NAMALWA (cell line): ENCODE measurements around the gene UTRN.
A peak's percentile ranks its signal among the peaks of the same experiment; 100 is the strongest.

ENCODE experiments used
- DNase-seq: peaks from one replicate; pipeline ENCODE4 v3.0.0-alpha.2; 2015; ENCODE audit warnings: low spot score

The UTRN gene

DNA sequence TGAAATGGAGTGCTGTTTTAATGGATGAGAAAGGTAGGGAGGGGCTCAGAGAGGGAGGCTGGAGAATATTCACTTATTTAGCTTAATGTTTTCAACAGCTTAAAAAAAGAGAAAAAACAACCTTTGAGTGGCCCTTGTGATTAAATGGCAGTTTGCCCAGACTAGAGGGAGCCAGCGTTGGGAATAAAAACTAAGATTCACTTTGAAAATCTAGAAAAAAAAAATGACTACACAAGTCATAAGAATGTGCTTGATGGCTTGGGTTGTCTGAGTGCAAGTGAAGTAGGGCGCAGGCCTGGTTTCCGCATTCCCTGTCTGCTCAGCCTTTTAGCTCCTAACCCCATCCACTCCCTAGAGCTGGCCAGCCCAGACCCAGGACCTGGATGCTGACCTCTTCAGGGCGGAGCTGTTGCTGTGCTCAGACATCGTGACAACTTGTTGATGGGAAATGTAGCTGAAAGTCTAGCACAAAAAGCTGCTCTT, 28.9 kb downstream of the UTRN start:
- DNase-seq: no peak

- DNase-seq: no peak
Observed at GRCh38 chr6:144314562-144314961, 29.4 kb downstream of the UTRN start.

- no peak for DNase-seq
Observed at GRCh38 chr6:144315226-144315980, 30.3 kb downstream of the UTRN start.

DNA sequence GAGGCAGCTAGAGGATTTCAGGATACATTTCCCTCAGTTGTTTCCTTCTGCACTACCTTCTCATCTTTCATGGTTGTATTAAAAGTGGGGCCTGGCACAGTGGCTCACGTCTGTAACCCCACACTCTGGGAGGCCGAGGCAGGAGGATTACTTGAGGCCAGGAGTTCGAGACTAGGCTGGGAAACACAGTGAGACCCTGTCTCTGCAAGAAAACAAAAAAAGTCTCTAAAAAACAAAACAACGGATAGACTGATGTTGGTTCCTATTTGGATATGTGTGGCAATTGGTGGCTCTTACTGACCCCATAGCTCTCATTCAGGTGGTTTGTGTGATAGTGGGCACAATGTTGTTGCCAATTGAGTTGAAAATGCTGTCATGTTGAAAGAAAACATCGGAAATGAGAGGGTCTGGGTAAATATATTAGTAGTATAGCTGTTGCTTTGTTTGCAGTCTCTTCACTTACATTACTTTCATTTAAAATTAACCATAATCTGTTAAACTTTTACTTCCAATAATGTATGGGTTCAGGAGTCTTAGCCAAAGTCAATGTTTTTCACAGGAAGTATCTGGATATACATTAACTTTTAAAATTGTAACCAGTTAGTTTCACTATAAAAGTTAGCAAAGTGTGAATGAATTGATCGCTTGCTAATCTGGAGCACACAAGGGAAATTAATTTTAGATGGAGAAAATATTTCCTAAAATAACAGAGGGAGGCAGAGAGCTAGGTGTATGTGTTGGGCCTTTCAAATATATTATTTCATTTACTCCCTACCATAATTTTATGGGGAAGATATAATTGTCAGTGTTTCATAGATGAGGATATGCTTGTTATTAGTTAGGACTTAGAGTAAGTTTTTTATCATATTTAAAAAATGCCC, 31.1 kb downstream of the UTRN start:
- DNase-seq: no peak

GRCh38 chr6:144316862-144317195, 31.7 kb downstream of the UTRN start:
- DNase-seq: no peak

- no peak for DNase-seq
Observed at GRCh38 chr6:144317736-144318135, 32.6 kb downstream of the UTRN start.

DNA sequence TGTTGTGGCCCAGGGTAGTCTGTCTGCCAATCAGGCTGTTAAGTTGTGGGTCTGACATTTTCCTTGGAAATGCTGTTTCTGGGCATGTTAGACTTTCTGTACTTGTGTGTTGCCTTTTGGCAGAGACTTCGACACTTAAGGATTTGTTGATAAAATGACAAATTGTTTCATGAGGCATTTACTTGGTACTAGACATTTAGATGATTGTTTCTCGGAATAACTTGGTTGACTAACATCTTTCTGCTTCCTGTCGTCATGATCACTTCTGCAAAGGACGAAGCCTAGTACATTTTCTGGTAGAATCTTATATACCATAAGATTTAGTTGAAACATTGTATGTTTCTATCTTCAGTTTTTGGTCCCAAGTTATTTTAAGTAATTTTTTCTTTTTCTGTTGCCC, 34.1 kb downstream of the UTRN start:
- no peak for DNase-seq

DNA sequence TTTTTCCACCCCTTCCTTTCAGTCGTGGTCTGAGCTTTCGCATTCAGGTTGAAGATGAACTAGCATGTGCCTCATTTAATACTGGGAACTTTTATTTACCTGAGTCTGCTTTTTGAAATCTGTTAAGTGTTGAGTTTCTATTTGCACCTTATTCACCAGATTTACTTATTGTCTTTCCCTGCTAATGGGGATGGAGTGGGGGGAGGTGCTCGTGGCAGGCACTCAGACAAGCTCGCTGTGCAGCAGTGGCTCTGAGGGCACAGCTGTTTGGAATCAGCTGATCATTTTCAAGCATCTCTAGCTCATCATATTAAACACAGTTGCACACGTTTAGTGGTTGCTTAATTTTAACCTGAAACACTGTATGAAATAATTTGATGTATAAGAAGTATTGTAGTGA, 35.6 kb downstream of the UTRN start:
- no peak for DNase-seq

GRCh38 chr6:144321839-144322591, 36.9 kb downstream of the UTRN start:
- no peak for DNase-seq

- no peak for DNase-seq
Observed at GRCh38 chr6:144325232-144325631, 40.1 kb downstream of the UTRN start.

DNA sequence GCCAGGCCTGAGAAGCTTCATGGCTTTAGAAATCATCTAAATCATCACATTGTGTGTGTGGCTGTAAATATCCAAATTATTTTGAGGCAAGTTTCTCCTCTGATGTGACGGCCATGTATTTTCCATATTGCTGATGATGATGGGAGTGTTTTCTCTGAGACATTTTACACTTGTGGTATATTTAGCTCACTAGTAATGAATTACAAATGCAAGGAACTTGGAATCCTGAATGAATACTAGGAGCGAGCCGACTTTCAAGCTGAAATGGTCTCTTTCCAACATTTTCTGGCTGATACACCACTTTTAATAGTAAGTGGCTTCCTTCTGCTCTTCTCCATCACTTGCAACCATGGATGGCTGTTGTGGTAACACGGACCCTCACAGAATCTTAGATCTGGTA, 41.3 kb downstream of the UTRN start:
- DNase-seq: no peak

- DNase-seq: no peak
Observed at GRCh38 chr6:144327081-144327480, 41.9 kb downstream of the UTRN start.

- DNase-seq: no peak
Observed at GRCh38 chr6:144330017-144330987, 45.2 kb downstream of the UTRN start.

DNA sequence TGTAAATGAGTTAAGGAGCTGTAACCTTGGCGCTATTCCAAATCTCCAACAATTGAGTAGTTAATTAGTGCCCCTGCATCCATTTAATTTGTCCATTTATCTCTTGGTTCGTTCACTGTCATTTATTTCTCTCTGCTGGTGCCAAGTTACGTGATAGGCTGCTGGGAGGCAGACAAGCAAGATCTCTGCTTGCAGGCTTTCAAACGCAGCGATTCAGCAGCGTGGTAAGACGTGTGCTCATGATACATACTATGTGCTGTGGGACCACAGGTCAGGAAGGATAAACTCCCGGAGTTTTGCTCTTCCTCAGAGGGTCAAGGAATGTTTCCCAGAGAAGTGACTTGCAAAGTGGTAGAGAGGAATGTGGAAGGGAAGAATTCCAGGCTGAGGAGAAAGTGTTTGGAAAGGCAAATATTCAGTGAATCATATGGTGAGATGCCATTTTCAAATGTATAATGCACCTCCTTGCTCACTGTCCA, 46.4 kb downstream of the UTRN start:
- no peak for DNase-seq

GRCh38 chr6:144332177-144332576, 47.0 kb downstream of the UTRN start:
- no peak for DNase-seq

DNA sequence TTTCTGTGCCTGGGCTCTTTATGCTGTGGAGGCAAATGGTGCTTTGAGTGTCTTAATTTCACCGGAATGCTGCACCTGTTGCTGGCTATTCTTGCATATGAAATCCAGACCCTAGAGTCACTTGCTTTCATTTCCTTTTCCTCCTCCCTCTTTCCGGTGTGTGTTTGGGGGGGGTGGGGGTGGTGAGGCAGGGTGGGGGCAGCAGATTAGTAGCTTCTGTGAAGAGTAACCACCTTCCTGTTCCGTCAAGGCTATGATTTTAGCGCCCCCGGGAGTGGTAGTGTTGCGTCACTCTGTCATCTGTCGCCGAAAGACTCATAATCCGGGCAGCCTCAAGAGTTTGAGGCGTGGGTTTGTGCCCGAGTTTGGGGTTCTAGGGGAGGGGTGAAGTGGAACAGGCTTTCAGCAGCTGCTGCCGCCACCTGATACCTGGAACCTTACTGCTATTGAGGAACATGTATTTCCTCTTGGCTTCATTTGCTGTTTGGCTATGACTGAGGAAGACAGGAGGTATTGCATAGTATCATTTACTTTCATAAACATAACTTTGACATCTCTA, 49.1 kb downstream of the UTRN start:
- peak; percentile 76 for DNase-seq
